Measurements from ENCODE around the gene NARS2.
"Not testable (repeated sequence)": the region's sequence is repeated elsewhere in the genome, so short reads cannot be mapped to it uniquely, and the experiment has no call there.

The NARS2 gene

DNA sequence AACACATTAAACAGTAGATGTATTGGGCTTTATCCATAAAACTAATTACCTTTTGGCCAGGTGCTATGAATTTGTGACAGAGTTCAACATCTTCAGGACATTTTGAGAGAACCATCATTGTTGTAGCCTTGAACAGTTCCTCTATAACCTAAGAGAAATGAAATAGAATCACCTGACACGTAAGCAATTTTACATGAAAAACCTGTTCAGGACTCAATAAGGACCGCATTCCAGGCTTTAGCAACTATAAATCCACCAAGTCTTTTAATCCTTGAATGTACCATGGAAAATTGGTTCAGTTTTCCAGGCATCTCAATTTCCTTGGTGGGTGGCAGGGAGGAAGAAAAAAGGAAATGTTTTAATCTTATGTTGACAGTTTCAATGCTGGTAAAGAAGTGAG lies 96.1 kb downstream of the NARS2 start:
- no peak for DNase-seq (ENCODE audit: low spot score)

DNA sequence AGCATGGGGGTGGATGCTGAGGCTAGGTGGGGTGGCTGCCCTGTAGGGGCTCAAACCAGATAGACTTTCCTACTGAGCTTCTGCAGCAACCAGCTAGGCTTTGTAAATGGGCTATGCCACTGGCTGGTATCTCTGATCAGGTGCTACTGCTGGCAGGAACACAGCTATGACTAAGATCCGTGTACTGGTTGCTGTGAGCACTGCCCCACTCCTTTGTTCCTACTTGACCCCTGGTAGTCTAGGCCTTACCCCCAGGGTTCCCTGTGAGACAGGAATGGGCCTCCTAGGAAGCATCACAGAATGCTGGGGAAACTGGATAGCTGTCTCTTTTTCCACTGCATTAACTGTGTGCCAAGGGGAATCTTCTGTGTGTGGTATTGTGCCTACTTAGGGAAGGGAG lies 98.6 kb downstream of the NARS2 start:
- no peak for DNase-seq (ENCODE audit: low spot score)

DNA sequence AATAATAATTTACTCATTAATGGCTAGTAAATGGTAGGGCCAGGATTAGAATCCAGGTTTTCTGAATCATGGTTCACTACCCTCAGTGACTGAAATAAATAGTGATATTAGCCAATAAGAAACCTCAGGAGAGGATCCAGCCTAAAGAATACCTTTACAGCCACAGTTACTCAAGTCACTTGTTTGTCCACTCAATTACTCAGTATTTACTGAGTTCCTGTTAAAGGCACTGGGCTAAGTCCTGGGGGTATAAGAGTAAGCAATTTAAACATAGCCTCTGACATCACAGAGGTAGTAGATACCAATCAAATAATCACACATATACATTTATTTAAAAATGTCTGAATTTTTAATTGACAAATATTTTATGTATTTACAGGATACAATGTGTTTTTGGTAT lies 100.2 kb downstream of the NARS2 start:
- no peak for DNase-seq (ENCODE audit: low spot score)

DNA sequence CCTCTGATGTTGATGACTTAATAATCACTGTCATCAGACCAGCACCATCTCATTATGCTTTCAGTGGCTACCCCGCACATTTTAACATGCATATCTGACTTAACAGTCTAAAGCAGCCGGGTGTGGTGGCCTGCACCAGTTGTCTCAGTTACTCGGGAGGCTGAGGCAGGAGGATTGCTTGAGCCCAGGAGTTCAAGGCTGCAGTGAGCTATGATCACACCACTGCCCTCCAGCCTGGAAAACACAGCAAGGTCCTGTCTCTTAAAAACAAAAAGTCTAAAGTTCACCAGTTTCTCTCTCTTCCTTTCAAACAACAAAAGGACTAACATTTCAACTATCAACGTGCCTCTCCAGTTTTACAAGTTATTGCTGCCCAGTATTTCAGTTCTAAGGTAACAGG lies 101.8 kb downstream of the NARS2 start:
- DNase-seq (ENCODE audit: low spot score): no peak

- DNase-seq (ENCODE audit: low spot score): no peak
These were observed 102.3 kb downstream of the NARS2 start for GRCh38 chr11:78472382-78472781.

GRCh38 chr11:78470861-78471442 lies 103.7 kb downstream of the NARS2 start:
- DNase-seq (ENCODE audit: low spot score): no peak

DNA sequence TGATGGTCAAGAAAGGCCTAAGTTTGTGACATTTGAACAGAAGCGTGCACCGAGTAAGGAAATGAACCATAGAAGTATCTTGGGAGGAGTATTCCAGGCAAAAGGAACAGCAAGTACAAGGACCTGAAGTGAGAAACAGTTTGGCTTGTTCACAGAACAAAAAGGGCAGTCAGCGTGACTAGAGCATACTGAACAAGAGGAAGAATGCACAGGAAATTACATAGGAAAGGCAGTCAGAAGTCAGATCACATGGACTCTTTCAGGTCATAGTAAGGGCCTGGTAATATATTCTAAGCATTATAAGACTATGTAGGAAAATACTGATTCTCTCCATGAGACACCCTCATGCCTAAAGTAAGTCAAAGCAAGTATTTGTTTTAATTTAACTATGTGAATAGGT lies 104.8 kb downstream of the NARS2 start:
- no peak for DNase-seq (ENCODE audit: low spot score)

GRCh38 chr11:78467931-78468330 lies 106.7 kb downstream of the NARS2 start:
- DNase-seq (ENCODE audit: low spot score): no peak

DNA sequence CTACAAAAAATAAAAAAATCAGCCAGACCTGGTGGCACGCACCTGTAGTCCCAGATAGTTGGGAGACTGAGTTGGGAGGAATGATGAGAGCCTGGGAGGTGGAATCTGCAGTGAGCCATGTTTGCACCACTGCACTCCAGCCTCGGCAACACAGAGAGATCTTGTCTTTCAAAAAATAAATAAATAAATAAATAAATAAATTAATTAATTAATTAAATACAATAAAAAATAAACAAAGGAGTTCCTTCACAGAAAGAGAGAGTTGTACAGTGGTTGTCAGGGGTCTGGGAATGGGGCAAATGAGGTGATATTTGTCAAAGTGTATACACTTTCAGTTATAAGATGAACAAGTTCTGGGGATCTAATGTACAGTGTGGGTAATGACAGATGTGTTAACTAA lies 107.3 kb downstream of the NARS2 start:
- DNase-seq (ENCODE audit: low spot score): no peak

GRCh38 chr11:78465169-78465942 lies 109.3 kb downstream of the NARS2 start:
- DNase-seq (ENCODE audit: low spot score): no peak

DNA sequence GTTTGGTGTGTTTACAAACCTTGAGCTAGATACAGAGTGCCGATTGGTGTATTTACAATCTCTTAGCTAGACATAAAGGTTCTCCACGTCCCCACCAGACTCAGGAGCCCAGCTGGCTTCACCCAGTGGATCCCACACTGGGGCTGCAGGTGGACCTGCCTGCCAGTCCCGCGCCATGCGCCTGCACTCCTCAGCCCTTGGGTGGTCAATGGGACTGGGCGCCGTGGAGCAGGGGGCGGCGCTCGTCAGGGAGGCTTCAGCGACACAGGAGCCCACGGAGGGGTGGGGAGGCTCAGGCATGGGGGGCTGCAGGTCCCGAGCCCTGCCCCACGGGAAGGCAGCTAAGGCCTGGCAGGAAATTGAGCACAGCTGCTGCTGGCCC lies 109.9 kb downstream of the NARS2 start:
- DNase-seq (ENCODE audit: low spot score): not testable (repeated sequence)

DNA sequence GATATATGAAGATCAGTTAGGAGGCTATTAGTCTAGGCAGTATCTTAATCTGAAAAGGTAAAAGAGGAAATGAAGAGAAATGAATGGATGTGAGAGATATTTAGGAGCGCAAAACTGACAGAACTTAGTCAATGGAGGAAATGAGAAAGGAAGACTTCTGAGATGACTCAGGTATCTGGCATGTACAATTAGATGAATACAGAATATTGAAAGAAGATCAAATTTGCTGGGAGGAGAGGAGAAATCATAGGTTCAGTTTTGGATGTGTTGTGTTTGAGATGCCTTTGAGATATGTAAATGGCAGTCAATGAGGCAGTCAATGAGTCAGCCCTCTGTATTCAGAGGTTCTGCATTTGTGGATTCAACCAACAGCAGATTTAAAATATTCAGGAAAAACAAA lies 114.2 kb downstream of the NARS2 start:
- DNase-seq (ENCODE audit: low spot score): no peak

GRCh38 chr11:78459738-78460137 lies 114.9 kb downstream of the NARS2 start:
- no peak for DNase-seq (ENCODE audit: low spot score)

- no peak for DNase-seq (ENCODE audit: low spot score)
These were observed 117.2 kb downstream of the NARS2 start for GRCh38 chr11:78457448-78457847.

DNA sequence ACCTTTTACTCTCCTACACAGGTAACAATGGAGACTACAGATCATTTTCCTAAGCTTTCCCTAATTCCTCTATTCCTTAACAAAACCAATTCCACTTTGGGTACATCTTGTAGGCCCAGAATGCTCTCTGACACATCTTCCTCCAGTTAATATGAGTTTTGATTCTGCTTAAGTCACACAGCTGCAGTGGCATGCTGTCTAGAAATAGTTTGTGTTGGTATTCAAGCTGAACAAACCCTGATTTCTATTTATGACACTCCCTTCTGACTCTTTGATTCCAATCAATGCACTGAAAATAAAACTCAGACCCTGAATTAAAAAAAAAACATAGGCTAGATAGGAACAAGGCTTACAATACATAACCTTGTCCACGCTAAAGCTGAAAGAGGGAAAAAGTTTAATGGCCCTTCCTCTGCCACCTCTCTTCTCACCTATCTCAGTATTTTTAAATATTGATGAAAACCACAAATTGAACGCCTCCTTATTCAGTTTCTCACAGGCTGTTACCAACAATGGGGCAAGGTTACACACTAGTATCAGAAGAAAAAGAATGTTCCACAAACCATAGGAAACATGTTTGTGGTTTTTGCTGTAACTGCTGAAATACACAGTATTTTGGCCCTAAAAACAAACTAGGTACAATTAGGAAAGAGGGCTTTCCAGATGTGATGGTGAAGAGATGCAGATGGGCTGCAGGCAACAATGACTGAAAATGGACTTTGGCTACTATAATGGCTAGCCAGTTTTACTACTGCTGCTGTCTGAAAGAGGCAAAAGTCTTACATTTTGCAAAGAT lies 121.3 kb downstream of the NARS2 start:
- no peak for DNase-seq (ENCODE audit: low spot score)

DNA sequence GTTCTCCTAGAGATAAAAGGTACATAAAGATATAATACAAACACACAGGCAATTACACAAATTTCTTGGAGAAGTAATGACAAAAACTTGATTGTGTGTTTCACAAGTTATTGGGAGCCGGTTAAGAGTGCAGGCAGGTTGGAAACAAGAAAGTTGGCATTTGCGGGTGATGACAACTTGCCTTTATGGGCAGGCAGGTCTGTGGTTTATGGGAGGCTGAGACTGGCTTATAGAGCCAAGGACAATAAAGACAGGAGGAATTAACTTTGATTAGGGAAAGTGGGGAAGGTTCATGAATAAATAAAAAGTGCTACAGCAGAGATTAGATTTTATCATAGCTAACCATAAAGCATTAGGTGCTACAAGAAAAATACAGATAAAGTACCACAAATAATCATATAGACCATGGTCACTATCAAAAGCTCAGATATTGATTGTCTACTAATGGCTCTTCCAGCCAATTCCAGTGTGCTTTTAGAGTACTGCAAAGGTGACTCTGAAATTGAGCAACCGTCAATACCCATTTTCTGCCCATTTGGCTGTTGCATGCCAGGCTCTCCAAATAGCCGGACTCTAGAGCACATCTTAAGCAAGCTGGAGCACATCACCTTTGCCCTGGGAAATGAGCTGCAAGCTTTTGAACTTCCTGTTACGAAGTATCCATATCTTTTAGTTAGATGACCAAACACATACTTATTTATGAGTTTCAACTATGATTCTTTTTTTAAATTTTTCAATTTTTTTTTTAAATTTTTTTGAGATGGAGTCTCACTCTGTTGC lies 123.1 kb downstream of the NARS2 start:
- no peak for DNase-seq (ENCODE audit: low spot score)

DNA sequence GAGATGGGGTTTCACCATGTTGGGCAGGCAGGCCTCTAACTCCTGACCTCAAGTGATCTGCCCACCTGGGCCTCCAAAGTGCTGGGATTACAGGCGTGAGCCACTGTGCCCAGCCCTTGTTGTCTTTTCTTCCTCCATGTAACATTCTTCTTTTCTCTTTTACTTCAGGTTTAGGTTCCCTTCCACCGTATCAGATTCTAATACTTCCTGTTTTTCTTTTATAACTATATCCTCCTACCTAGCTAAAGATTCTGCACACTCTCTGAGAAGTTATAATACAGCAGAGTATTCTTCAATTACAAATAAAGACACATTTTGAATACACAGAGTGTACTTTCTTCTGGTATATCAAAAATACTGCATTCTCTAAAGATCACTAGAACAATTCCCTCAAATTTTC lies 123.8 kb downstream of the NARS2 start:
- DNase-seq (ENCODE audit: low spot score): no peak

DNA sequence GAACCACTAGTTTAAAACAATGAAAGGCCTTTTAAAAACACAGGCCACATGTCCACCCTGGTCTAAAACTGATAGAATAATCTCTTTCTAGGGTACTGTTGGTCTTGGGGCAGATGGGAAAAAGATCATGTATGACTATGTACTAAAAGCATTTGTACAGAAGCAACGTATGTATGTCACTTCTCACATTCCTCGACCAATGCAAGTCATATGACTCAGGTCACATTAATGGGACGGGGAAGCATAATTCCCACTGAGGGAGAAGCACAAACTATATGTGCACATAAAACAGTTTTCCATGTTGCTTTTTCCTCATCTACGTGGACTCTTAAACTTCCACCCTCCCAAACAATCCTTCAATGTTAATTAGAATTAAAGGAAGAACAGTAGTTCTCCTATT lies 124.8 kb downstream of the NARS2 start:
- DNase-seq (ENCODE audit: low spot score): no peak

DNA sequence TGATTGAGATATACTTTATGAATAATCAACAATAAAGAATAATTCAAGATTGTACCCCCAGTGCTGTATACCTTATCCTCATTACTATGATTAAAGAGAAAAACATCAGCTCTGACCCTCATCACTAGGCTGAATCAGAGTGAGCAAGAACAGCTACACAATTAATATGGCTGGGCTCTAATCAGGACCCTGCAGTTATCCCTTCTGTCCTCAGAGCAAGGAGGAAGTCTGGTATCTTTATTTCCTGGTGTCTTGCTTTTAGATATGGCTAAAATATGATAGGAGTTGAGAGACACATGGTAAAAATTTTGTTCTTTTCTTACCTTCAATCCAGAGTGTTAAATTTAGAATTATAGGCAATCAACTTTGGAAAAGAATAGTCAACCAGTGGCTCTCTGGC lies 128.5 kb downstream of the NARS2 start:
- DNase-seq (ENCODE audit: low spot score): no peak

- DNase-seq (ENCODE audit: low spot score): no peak
These were observed 129.9 kb downstream of the NARS2 start for GRCh38 chr11:78444726-78445125.

DNA sequence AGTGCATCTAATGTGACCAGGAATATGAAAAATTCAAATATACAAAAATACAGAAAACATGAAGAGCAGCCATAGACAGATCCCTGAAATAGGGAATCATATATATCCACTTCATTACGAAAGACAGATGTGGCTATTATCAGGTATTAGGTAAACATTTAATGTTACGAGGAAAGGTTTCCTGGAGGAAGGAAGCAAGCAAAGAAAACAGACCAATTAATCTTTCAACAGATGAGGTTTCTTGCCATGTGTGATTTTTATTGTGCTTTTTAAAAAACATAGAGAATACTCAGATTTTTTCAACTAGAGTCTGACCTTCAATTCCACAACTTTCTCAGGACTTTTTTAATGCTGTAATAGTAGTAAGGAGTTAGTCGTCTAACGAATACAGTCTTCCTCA lies 132.7 kb downstream of the NARS2 start:
- DNase-seq (ENCODE audit: low spot score): no peak

DNA sequence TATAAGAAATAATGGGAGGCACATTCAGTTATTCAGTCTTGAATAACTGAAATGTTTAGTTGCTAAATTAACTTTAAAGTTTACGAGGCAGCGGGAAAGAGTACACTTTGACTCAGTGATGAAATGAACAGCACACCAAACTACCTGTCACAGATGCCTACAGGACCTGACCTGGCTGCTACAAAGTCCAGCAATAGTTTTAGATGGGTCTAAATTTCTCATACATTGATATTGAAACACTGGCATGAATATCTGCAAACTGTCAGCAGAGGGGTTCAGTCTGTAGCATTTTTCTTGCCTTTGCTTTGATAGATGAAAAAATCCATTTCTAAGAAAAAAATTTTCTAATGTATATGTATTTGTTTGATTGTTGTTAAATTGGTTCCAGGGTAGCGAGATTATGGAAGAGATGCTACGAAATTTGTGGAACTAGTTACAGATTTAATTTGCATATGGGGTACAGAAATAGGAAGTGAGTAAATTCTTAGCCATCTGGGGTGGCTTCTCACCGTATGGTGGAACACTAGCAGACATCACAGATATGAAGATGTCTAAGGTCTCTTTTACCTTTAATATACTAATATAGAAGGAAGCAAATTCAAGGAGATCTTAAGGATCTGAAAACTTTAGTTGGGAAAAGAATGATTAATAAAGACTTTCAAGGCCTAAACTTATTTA lies 136.2 kb downstream of the NARS2 start:
- DNase-seq (ENCODE audit: low spot score): no peak

All from ecto neural progenitor cell (in vitro differentiated cells).